ENCODE measurements around the gene TAF3.
A peak's percentile ranks its signal among the peaks of the same experiment; 100 is the strongest.

Gene TAF3

GRCh38 chr10:8039321-8039881 is 221.1 kb downstream of the TAF3 start:
- peak overlapping the region; percentile 39 for H3K27ac Mint-ChIP-seq
- H3K4me1 Mint-ChIP-seq (ENCODE audit: low read depth): peaks cover 30% of the 10 kb centered on the region
- H3K27me3 Mint-ChIP-seq (ENCODE audit: low read depth): peaks cover 87% of the 10 kb centered on the region
- H3K36me3 Mint-ChIP-seq (ENCODE audit: low read depth): peaks cover 7% of the 10 kb centered on the region
- no peaks in the 10 kb centered on the region for H3K9me3 Mint-ChIP-seq
- H3K4me3 Mint-ChIP-seq: no peak overlapping the region

- H3K9me3 Mint-ChIP-seq: no peaks in the 10 kb centered on the region
- H3K36me3 Mint-ChIP-seq (ENCODE audit: low read depth): peaks cover 7% of the 10 kb centered on the region
- peak overlapping the region; percentile 24 for H3K27ac Mint-ChIP-seq
- peaks cover 36% of the 10 kb centered on the region for H3K4me1 Mint-ChIP-seq (ENCODE audit: low read depth)
- H3K4me3 Mint-ChIP-seq: no peak overlapping the region
- peaks cover 92% of the 10 kb centered on the region for H3K27me3 Mint-ChIP-seq (ENCODE audit: low read depth)
Measured at GRCh38 chr10:8040651-8041050, 222.3 kb downstream of the TAF3 start.

- Mint-ChIP-seq H3K4me3 (no peak overlapping the region), H3K27me3 (ENCODE audit: low read depth) (peaks cover 95% of the 10 kb centered on the region), H3K4me1 (ENCODE audit: low read depth) (peaks cover 43% of the 10 kb centered on the region), H3K36me3 (ENCODE audit: low read depth) (peaks cover 7% of the 10 kb centered on the region), H3K9me3 (no peaks in the 10 kb centered on the region), H3K27ac (peak overlapping the region; percentile 33)
Measured at GRCh38 chr10:8041284-8041991, 223.1 kb downstream of the TAF3 start.

GRCh38 chr10:8041992-8042720 is 223.9 kb downstream of the TAF3 start:
- H3K27me3 Mint-ChIP-seq (ENCODE audit: low read depth): peaks cover 99% of the 10 kb centered on the region
- H3K4me1 Mint-ChIP-seq (ENCODE audit: low read depth): peaks cover 45% of the 10 kb centered on the region
- peaks cover 7% of the 10 kb centered on the region for H3K36me3 Mint-ChIP-seq (ENCODE audit: low read depth)
- no peaks in the 10 kb centered on the region for H3K9me3 Mint-ChIP-seq
- H3K4me3 Mint-ChIP-seq: no peak overlapping the region
- H3K27ac Mint-ChIP-seq: peak overlapping the region; percentile 33

- Mint-ChIP-seq H3K4me3 (peak overlapping the region; percentile 2), H3K36me3 (ENCODE audit: low read depth) (peaks cover 7% of the 10 kb centered on the region), H3K4me1 (ENCODE audit: low read depth) (peaks cover 46% of the 10 kb centered on the region), H3K27me3 (ENCODE audit: low read depth) (peaks cover 99% of the 10 kb centered on the region), H3K27ac (peak overlapping the region; percentile 22), H3K9me3 (no peaks in the 10 kb centered on the region)
Measured at GRCh38 chr10:8042721-8043568, 224.6 kb downstream of the TAF3 start.

- H3K4me3 Mint-ChIP-seq: no peak overlapping the region
- peak overlapping the region; percentile 78 for H3K27ac Mint-ChIP-seq
- H3K36me3 Mint-ChIP-seq (ENCODE audit: low read depth): peaks cover 7% of the 10 kb centered on the region
Measured at GRCh38 chr10:8043569-8044306, 225.4 kb downstream of the TAF3 start.

GRCh38 chr10:8044331-8044907 is 226.1 kb downstream of the TAF3 start:
- H3K4me1 Mint-ChIP-seq (ENCODE audit: low read depth): peaks cover 49% of the 10 kb centered on the region
- H3K27me3 Mint-ChIP-seq (ENCODE audit: low read depth): peaks cover 99% of the 10 kb centered on the region
- H3K4me3 Mint-ChIP-seq: peak overlapping the region; percentile 46
- H3K27ac Mint-ChIP-seq: peak overlapping the region; percentile 78
- peaks cover 7% of the 10 kb centered on the region for H3K36me3 Mint-ChIP-seq (ENCODE audit: low read depth)
- H3K9me3 Mint-ChIP-seq: no peaks in the 10 kb centered on the region

More at GRCh38 chr10:8043569-8044306, 225.4 kb downstream of the TAF3 start:
- peaks cover 46% of the 10 kb centered on the region for H3K4me1 Mint-ChIP-seq (ENCODE audit: low read depth)
- no peaks in the 10 kb centered on the region for H3K9me3 Mint-ChIP-seq
- H3K27me3 Mint-ChIP-seq (ENCODE audit: low read depth): peaks cover 99% of the 10 kb centered on the region

GRCh38 chr10:8044908-8045725 is 226.8 kb downstream of the TAF3 start:
- H3K27ac Mint-ChIP-seq: peak overlapping the region; percentile 5
- H3K4me3 Mint-ChIP-seq: peak overlapping the region; percentile 36

GRCh38 chr10:8045726-8046494 is 227.6 kb downstream of the TAF3 start:
- Mint-ChIP-seq H3K36me3 (ENCODE audit: low read depth) (peaks cover 7% of the 10 kb centered on the region), H3K27me3 (ENCODE audit: low read depth) (peaks cover 93% of the 10 kb centered on the region), H3K27ac (peak overlapping the region; percentile 42), H3K4me1 (ENCODE audit: low read depth) (peaks cover 48% of the 10 kb centered on the region), H3K4me3 (peak overlapping the region; percentile 36), H3K9me3 (no peaks in the 10 kb centered on the region)

More at GRCh38 chr10:8044908-8045725, 226.8 kb downstream of the TAF3 start:
- H3K4me1 Mint-ChIP-seq (ENCODE audit: low read depth): peaks cover 48% of the 10 kb centered on the region
- no peaks in the 10 kb centered on the region for H3K9me3 Mint-ChIP-seq
- peaks cover 94% of the 10 kb centered on the region for H3K27me3 Mint-ChIP-seq (ENCODE audit: low read depth)
- peaks cover 7% of the 10 kb centered on the region for H3K36me3 Mint-ChIP-seq (ENCODE audit: low read depth)

- peaks cover 48% of the 10 kb centered on the region for H3K4me1 Mint-ChIP-seq (ENCODE audit: low read depth)
- H3K27me3 Mint-ChIP-seq (ENCODE audit: low read depth): peaks cover 85% of the 10 kb centered on the region
- H3K4me3 Mint-ChIP-seq: no peak overlapping the region
- no peaks in the 10 kb centered on the region for H3K9me3 Mint-ChIP-seq
- no peak overlapping the region for H3K27ac Mint-ChIP-seq
- peaks cover 10% of the 10 kb centered on the region for H3K36me3 Mint-ChIP-seq (ENCODE audit: low read depth)
Measured at GRCh38 chr10:8047452-8048280, 229.4 kb downstream of the TAF3 start.

GRCh38 chr10:8048281-8049008 is 230.1 kb downstream of the TAF3 start:
- Mint-ChIP-seq H3K9me3 (no peaks in the 10 kb centered on the region), H3K4me1 (ENCODE audit: low read depth) (peaks cover 49% of the 10 kb centered on the region), H3K27ac (peak overlapping the region; percentile 85), H3K27me3 (ENCODE audit: low read depth) (peaks cover 84% of the 10 kb centered on the region), H3K4me3 (peak overlapping the region; percentile 79), H3K36me3 (ENCODE audit: low read depth) (peaks cover 10% of the 10 kb centered on the region)
